Measurements from ENCODE around the gene EPB41L4A.

The EPB41L4A gene

GRCh38 chr5:112308608-112309007, 110.5 kb downstream of the EPB41L4A start:
- DNase-seq = no peak
- ATAC-seq (replicated peaks) = no peak

GRCh38 chr5:112306956-112307355, 112.1 kb downstream of the EPB41L4A start:
- H3K36me3 Mint-ChIP-seq (ENCODE audit: insufficient read depth) = no peaks in the 10 kb centered on the region
- H3K9me3 Mint-ChIP-seq = no peaks in the 10 kb centered on the region
- H3K4me1 Mint-ChIP-seq (ENCODE audit: low read depth in 2 of 2) = no peaks in the 10 kb centered on the region
- DNase-seq (no peak), ATAC-seq (replicated peaks) (no peak)
- H3K4me3 Mint-ChIP-seq = no peak overlapping the region
- H3K27ac Mint-ChIP-seq = no peak overlapping the region
- H3K27me3 Mint-ChIP-seq = peaks cover 0 to 13% of the 10 kb centered on the region in 2 donors

More at GRCh38 chr5:112308608-112309007, 110.5 kb downstream of the EPB41L4A start:
- H3K27me3 Mint-ChIP-seq = peaks cover 0 to 8% of the 10 kb centered on the region in 2 donors
- H3K9me3 Mint-ChIP-seq = no peaks in the 10 kb centered on the region
- H3K36me3 Mint-ChIP-seq (ENCODE audit: insufficient read depth) = no peaks in the 10 kb centered on the region
- H3K27ac Mint-ChIP-seq = no peak overlapping the region
- no peaks in the 10 kb centered on the region for H3K4me1 Mint-ChIP-seq (ENCODE audit: low read depth in 2 of 2)
- H3K4me3 Mint-ChIP-seq = no peak overlapping the region

- Mint-ChIP-seq H3K36me3 (ENCODE audit: insufficient read depth) (no peaks in the 10 kb centered on the region), H3K4me1 (ENCODE audit: low read depth in 2 of 2) (no peaks in the 10 kb centered on the region), H3K9me3 (peaks cover 0 to 2% of the 10 kb centered on the region in 2 donors), H3K27ac (no peak overlapping the region), H3K4me3 (no peak overlapping the region), H3K27me3 (peaks cover 0 to 18% of the 10 kb centered on the region in 2 donors)
- ATAC-seq (replicated peaks) (no peak), DNase-seq (no peak)
Observed at GRCh38 chr5:112304743-112305142, 114.3 kb downstream of the EPB41L4A start.

- no peak overlapping the region for H3K27ac Mint-ChIP-seq
- no peak overlapping the region for H3K4me3 Mint-ChIP-seq
- DNase-seq (no peak), ATAC-seq (replicated peaks) (no peak)
- H3K9me3 Mint-ChIP-seq = peaks cover 7 to 8% of the 10 kb centered on the region in 2 donors
- H3K36me3 Mint-ChIP-seq (ENCODE audit: insufficient read depth) = no peaks in the 10 kb centered on the region
- H3K27me3 Mint-ChIP-seq = peaks cover 0 to 18% of the 10 kb centered on the region in 2 donors
- no peaks in the 10 kb centered on the region for H3K4me1 Mint-ChIP-seq (ENCODE audit: low read depth in 2 of 2)
Observed at GRCh38 chr5:112303685-112304084, 115.4 kb downstream of the EPB41L4A start.

- no peaks in the 10 kb centered on the region for H3K4me1 Mint-ChIP-seq (ENCODE audit: low read depth in 2 of 2)
- peaks cover 6 to 9% of the 10 kb centered on the region in 2 donors for H3K27me3 Mint-ChIP-seq
- peaks cover 12% of the 10 kb centered on the region in 2 donors for H3K9me3 Mint-ChIP-seq
- no peak overlapping the region for H3K4me3 Mint-ChIP-seq
- no peak for ATAC-seq (replicated peaks)
- DNase-seq = no peak
- no peak overlapping the region for H3K27ac Mint-ChIP-seq
- H3K36me3 Mint-ChIP-seq (ENCODE audit: insufficient read depth) = no peaks in the 10 kb centered on the region
Observed at GRCh38 chr5:112294126-112294525, 125.0 kb downstream of the EPB41L4A start.

GRCh38 chr5:112293587-112293986, 125.5 kb downstream of the EPB41L4A start:
- Mint-ChIP-seq H3K36me3 (ENCODE audit: insufficient read depth) (no peaks in the 10 kb centered on the region), H3K4me1 (ENCODE audit: low read depth in 2 of 2) (no peaks in the 10 kb centered on the region), H3K9me3 (peaks cover 7% of the 10 kb centered on the region in 2 donors), H3K4me3 (no peak overlapping the region), H3K27ac (no peak overlapping the region), H3K27me3 (peaks cover 6 to 9% of the 10 kb centered on the region in 2 donors)
- no peak for DNase-seq
- no peak for ATAC-seq (replicated peaks)

GRCh38 chr5:112290691-112291090, 128.4 kb downstream of the EPB41L4A start:
- H3K9me3 Mint-ChIP-seq = no peaks in the 10 kb centered on the region
- H3K27ac Mint-ChIP-seq = no peak overlapping the region
- H3K4me3 Mint-ChIP-seq = no peak overlapping the region
- ATAC-seq (replicated peaks) (no peak), DNase-seq (no peak)
- no peaks in the 10 kb centered on the region for H3K36me3 Mint-ChIP-seq (ENCODE audit: insufficient read depth)
- H3K4me1 Mint-ChIP-seq (ENCODE audit: low read depth in 2 of 2) = no peaks in the 10 kb centered on the region
- peaks cover 6 to 9% of the 10 kb centered on the region in 2 donors for H3K27me3 Mint-ChIP-seq

GRCh38 chr5:112289465-112289864, 129.6 kb downstream of the EPB41L4A start:
- DNase-seq = no peak
- H3K9me3 Mint-ChIP-seq = no peaks in the 10 kb centered on the region
- H3K27ac Mint-ChIP-seq = no peak overlapping the region
- no peak overlapping the region for H3K4me3 Mint-ChIP-seq
- ATAC-seq (replicated peaks) = no peak
- no peaks in the 10 kb centered on the region for H3K36me3 Mint-ChIP-seq (ENCODE audit: insufficient read depth)
- peaks cover 6 to 9% of the 10 kb centered on the region in 2 donors for H3K27me3 Mint-ChIP-seq
- H3K4me1 Mint-ChIP-seq (ENCODE audit: low read depth in 2 of 2) = no peaks in the 10 kb centered on the region

- Mint-ChIP-seq H3K27ac (no peak overlapping the region), H3K4me1 (ENCODE audit: low read depth in 2 of 2) (peaks cover 0 to under 1% of the 10 kb centered on the region in 2 donors)
- ATAC-seq (replicated peaks) = no peak
Observed at GRCh38 chr5:112283943-112284929, 134.8 kb downstream of the EPB41L4A start.

GRCh38 chr5:112283034-112283582, 136.0 kb downstream of the EPB41L4A start:
- DNase-seq (no peak), ATAC-seq (replicated peaks) (no peak)
- Mint-ChIP-seq H3K9me3 (no peaks in the 10 kb centered on the region), H3K27me3 (no peaks in the 10 kb centered on the region), H3K36me3 (ENCODE audit: insufficient read depth) (no peaks in the 10 kb centered on the region), H3K4me1 (ENCODE audit: low read depth in 2 of 2) (peaks cover 0 to 2% of the 10 kb centered on the region in 2 donors), H3K4me3 (no peak overlapping the region), H3K27ac (no peak overlapping the region)

More at GRCh38 chr5:112283943-112284929, 134.8 kb downstream of the EPB41L4A start:
- H3K4me3 Mint-ChIP-seq = no peak overlapping the region
- no peaks in the 10 kb centered on the region for H3K27me3 Mint-ChIP-seq
- DNase-seq = no peak
- no peaks in the 10 kb centered on the region for H3K9me3 Mint-ChIP-seq
- H3K36me3 Mint-ChIP-seq (ENCODE audit: insufficient read depth) = no peaks in the 10 kb centered on the region

- DNase-seq (no peak), ATAC-seq (replicated peaks) (no peak)
- H3K27ac Mint-ChIP-seq = no peak overlapping the region
- no peak overlapping the region for H3K4me3 Mint-ChIP-seq
- H3K9me3 Mint-ChIP-seq = no peaks in the 10 kb centered on the region
- H3K27me3 Mint-ChIP-seq = no peaks in the 10 kb centered on the region
- H3K4me1 Mint-ChIP-seq (ENCODE audit: low read depth in 2 of 2) = peaks cover 0 to 2% of the 10 kb centered on the region in 2 donors
- H3K36me3 Mint-ChIP-seq (ENCODE audit: insufficient read depth) = no peaks in the 10 kb centered on the region
Observed at GRCh38 chr5:112279082-112279481, 140.0 kb downstream of the EPB41L4A start.

GRCh38 chr5:112276991-112277390, 142.1 kb downstream of the EPB41L4A start:
- DNase-seq = no peak
- no peak for ATAC-seq (replicated peaks)
- Mint-ChIP-seq H3K4me1 (ENCODE audit: low read depth in 2 of 2) (peaks cover 0 to 2% of the 10 kb centered on the region in 2 donors), H3K9me3 (no peaks in the 10 kb centered on the region), H3K36me3 (ENCODE audit: insufficient read depth) (no peaks in the 10 kb centered on the region), H3K4me3 (no peak overlapping the region), H3K27ac (no peak overlapping the region), H3K27me3 (no peaks in the 10 kb centered on the region)

- H3K4me3 Mint-ChIP-seq = no peak overlapping the region
- H3K4me1 Mint-ChIP-seq (ENCODE audit: low read depth in 2 of 2) = peaks cover 0 to 2% of the 10 kb centered on the region in 2 donors
- no peak overlapping the region for H3K27ac Mint-ChIP-seq
- H3K9me3 Mint-ChIP-seq = no peaks in the 10 kb centered on the region
- no peaks in the 10 kb centered on the region for H3K36me3 Mint-ChIP-seq (ENCODE audit: insufficient read depth)
- H3K27me3 Mint-ChIP-seq = no peaks in the 10 kb centered on the region
- no peak for DNase-seq
- no peak for ATAC-seq (replicated peaks)
Observed at GRCh38 chr5:112275671-112276070, 143.4 kb downstream of the EPB41L4A start.
